ENCODE results near the gene CENPT. TPM values are rescaled to one million over a fixed set of nuclear protein-coding genes. Genes with fewer than 3 reads are reported as not detected.

Gene CENPT
- total and polyA plus RNA-seq, 2 of the 13 experiments (the other 11 are each of a cell fraction or from before 2014, with no cell fraction given) = 40.9 to 43.3 TPM

GRCh38 chr16:67858500-67858899 lies 11.0 kb upstream of the CENPT start:
- H3K36me3 ChIP-seq (replicated peaks in 1 of 2; ENCODE audit: control insufficient read depth in 1 of 2, insufficient read depth in 2 of 2, low read length in 2 of 2) = peaks cover 16 to 39% of the 10 kb centered on the region in 2 experiments
- no peak for FAIRE-seq
- TF ChIP-seq SOX13 (IDR thresholded peaks at IDR 0.05) (no peak), SOX13 (CRISPR knock-in tag; conservative IDR thresholded peaks at IDR 0.05 in 1 of 2, IDR thresholded peaks at IDR 0.05 in 1 of 2) (no peak), THAP11 (CRISPR knock-in tag; IDR thresholded peaks at IDR 0.05) (no peak), ZNF749 (CRISPR knock-in tag; IDR thresholded peaks at IDR 0.05; ENCODE audit: borderline replicate concordance) (no peak), BHLHE40 (IDR thresholded peaks at IDR 0.05; ENCODE audit: low read length) (no peak), ZFP82 (CRISPR knock-in tag; IDR thresholded peaks at IDR 0.05; ENCODE audit: borderline replicate concordance) (0 out of 2 replicates have a peak, but pooled peaks have one; percentile 37), TGIF2 (CRISPR knock-in tag; IDR thresholded peaks at IDR 0.05) (no peak)
- intact Hi-C loops (cut with micrococcal nuclease; ENCODE audit: unreplicated experiment) = no loop called here
- no peak for DNase-seq (ENCODE audit: low spot score)
- POLR2A ChIA-PET = interaction anchor here (1.0 to 3.3 kb wide), 6 partner anchors 11 to 106 kb away, joined by 3 to 21 read pairs (median 7); partner anchors contain the start of genes CENPT, EDC4 and NUTF2
- no peak overlapping the region for H3K4me3 ChIP-seq (replicated peaks in 1 of 3; ENCODE audit: insufficient read depth in 1 of 3, low read depth in 2 of 3, low read length in 3 of 3)
- peak overlapping the region; percentile 16; the same call in 1 of the 2 replicates for H3K4me2 ChIP-seq (ENCODE audit: low read depth, low read length)
- in situ Hi-C loops (cut with HindIII; ENCODE audit: extremely low pct_ligation_motif_present, low pct_unique_long_range_greater_than_20kb) = no loop called here
- H3K4me1 ChIP-seq (ENCODE audit: insufficient read depth, low read length) = peaks cover 60% of the 10 kb centered on the region
- H2AFZ ChIP-seq (ENCODE audit: low read length) = no peak overlapping the region
- no peak for ATAC-seq
- H4K20me1 ChIP-seq (ENCODE audit: insufficient read depth, low read length) = peaks cover 64% of the 10 kb centered on the region
- peaks cover 95% of the 10 kb centered on the region for H3K79me2 ChIP-seq (ENCODE audit: insufficient read depth, low read length)
- 86% methylated on average over 4 of the region's 4 CpGs for WGBS (ENCODE audit: low lambda C conversion rate)
- peak overlapping the region; percentile 89 for H3K27ac ChIP-seq (ENCODE audit: extremely low read length, insufficient read depth, low read length)
- no peaks in the 10 kb centered on the region for H3K27me3 ChIP-seq (ENCODE audit: control insufficient read depth in 1 of 2, insufficient read depth in 2 of 2, low read length in 2 of 2)
- peak overlapping the region; percentile 72 for H3K9ac ChIP-seq (ENCODE audit: insufficient read depth, low read depth, low read length)
- BruUV-seq (replicated peaks) = no TSS peak
- H3K9me3 ChIP-seq (ENCODE audit: low read length) = no peaks in the 10 kb centered on the region
- CTCF ChIA-PET (ENCODE audit: low intra/inter-chr PET ratio, low total read pairs) = interaction anchor here (1.0 kb wide), 1 partner anchor 42 kb away, joined by 6 read pairs; no protein-coding TSS in a partner anchor

- H3K9me3 ChIP-seq (ENCODE audit: low read length) = no peaks in the 10 kb centered on the region
- peaks cover 12 to 35% of the 10 kb centered on the region in 2 experiments for H3K36me3 ChIP-seq (replicated peaks in 1 of 2; ENCODE audit: control insufficient read depth in 1 of 2, insufficient read depth in 2 of 2, low read length in 2 of 2)
- H3K27ac ChIP-seq (ENCODE audit: extremely low read length, insufficient read depth, low read length) = peak overlapping the region; percentile 89
- 37% methylated on average over 3 of the region's 3 CpGs for WGBS (ENCODE audit: low lambda C conversion rate)
- peak; percentile 96 for DNase-seq (ENCODE audit: low spot score)
- ChIA-PET POLR2A (interaction anchor here (0.8 to 3.3 kb wide), 10 partner anchors 10 to 106 kb away, joined by 3 to 21 read pairs (median 5); partner anchors contain the start of genes CENPT, EDC4, LCAT and NUTF2), CTCF (ENCODE audit: low intra/inter-chr PET ratio, low total read pairs) (interaction anchor here (1.0 kb wide), 1 partner anchor 41 kb away, joined by 6 read pairs; no protein-coding TSS in a partner anchor)
- H2AFZ ChIP-seq (ENCODE audit: low read length) = no peak overlapping the region
- peak; percentile 97 for FAIRE-seq
- no peaks in the 10 kb centered on the region for H3K27me3 ChIP-seq (ENCODE audit: control insufficient read depth in 1 of 2, insufficient read depth in 2 of 2, low read length in 2 of 2)
- intact Hi-C loops (cut with micrococcal nuclease; ENCODE audit: unreplicated experiment) = loop anchor here (1.0 kb wide), 1 partner anchor 11 kb away; the partner anchor contains the start of gene NUTF2
- ATAC-seq = peak; percentile 94
- H3K4me3 ChIP-seq (replicated peaks in 1 of 3; ENCODE audit: insufficient read depth in 1 of 3, low read depth in 2 of 3, low read length in 3 of 3) = peak overlapping the region in 1 of 3 experiments; percentile 35; a peak in 2 of 6 replicates
- peak overlapping the region; percentile 65 for H3K4me2 ChIP-seq (ENCODE audit: low read depth, low read length)
- H3K4me1 ChIP-seq (ENCODE audit: insufficient read depth, low read length) = peaks cover 64% of the 10 kb centered on the region
- H3K9ac ChIP-seq (ENCODE audit: insufficient read depth, low read depth, low read length) = peak overlapping the region; percentile 72
- in situ Hi-C loops (cut with HindIII; ENCODE audit: extremely low pct_ligation_motif_present, low pct_unique_long_range_greater_than_20kb) = no loop called here
- H4K20me1 ChIP-seq (ENCODE audit: insufficient read depth, low read length) = peaks cover 61% of the 10 kb centered on the region
- BruUV-seq (replicated peaks) = no TSS peak
- H3K79me2 ChIP-seq (ENCODE audit: insufficient read depth, low read length) = peaks cover 94% of the 10 kb centered on the region
- TF ChIP-seq KLF6 (CRISPR knock-in tag; IDR thresholded peaks at IDR 0.05) (0 out of 2 replicates have a peak, but pooled peaks have one; percentile 65), PATZ1 (CRISPR knock-in tag; IDR thresholded peaks at IDR 0.05) (peak; percentile 57), MYPOP (CRISPR knock-in tag; IDR thresholded peaks at IDR 0.05) (peak; percentile 52; the same call in 1 of the 2 replicates), MLX (CRISPR knock-in tag; IDR thresholded peaks at IDR 0.05) (peak; percentile 47; the same call in 1 of the 2 replicates)
Measured at GRCh38 chr16:67857547-67858233, 10.2 kb upstream of the CENPT start.
